Measurements from ENCODE around the gene APBB2.
"Not testable (repeated sequence)": the region's sequence is repeated elsewhere in the genome, so short reads cannot be mapped to it uniquely, and the experiment has no call there.

Gene APBB2

GRCh38 chr4:41157009-41157408 is 57.3 kb downstream of the APBB2 start:
- no peak for DNase-seq (ENCODE audit: low spot score)

DNA sequence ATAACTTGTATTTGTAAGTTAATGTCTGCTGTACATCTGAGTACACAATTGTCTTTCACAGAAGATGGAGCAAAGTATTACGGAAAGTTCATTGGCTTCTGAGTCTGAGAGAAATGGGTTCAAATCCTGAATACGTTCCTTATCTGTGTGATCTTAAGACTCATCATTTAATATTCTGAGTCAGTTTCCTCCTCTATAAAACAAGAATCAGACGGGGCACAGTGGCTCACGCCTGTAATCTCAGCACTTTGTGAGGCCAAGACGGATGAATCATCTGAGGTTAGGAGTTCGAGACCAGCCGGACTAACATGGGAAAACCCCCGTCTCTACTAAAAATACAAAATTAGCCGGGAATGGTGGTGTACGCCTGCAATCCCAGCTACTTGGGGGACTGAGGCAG is 57.8 kb downstream of the APBB2 start:
- DNase-seq (ENCODE audit: low spot score): no peak

- no peak for DNase-seq (ENCODE audit: low spot score)
These were observed 59.0 kb downstream of the APBB2 start for GRCh38 chr4:41155194-41155830.

DNA sequence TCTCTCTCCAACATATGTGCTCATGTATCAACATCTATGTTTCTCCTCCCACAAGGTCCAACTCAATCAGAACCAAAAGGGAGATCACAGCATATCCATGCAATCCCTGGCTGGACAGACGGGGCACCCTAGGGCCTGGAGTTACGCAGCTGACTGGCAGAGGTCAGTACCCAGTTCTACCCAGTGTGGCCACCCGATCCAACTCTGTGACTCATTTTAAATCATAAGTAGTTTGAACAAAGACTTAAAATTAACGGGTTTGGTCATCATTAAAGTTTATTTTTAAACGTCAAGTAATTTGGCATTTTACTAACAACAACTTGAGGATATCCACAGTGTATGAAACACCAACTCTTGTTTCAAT is 59.5 kb downstream of the APBB2 start:
- DNase-seq (ENCODE audit: low spot score): no peak

DNA sequence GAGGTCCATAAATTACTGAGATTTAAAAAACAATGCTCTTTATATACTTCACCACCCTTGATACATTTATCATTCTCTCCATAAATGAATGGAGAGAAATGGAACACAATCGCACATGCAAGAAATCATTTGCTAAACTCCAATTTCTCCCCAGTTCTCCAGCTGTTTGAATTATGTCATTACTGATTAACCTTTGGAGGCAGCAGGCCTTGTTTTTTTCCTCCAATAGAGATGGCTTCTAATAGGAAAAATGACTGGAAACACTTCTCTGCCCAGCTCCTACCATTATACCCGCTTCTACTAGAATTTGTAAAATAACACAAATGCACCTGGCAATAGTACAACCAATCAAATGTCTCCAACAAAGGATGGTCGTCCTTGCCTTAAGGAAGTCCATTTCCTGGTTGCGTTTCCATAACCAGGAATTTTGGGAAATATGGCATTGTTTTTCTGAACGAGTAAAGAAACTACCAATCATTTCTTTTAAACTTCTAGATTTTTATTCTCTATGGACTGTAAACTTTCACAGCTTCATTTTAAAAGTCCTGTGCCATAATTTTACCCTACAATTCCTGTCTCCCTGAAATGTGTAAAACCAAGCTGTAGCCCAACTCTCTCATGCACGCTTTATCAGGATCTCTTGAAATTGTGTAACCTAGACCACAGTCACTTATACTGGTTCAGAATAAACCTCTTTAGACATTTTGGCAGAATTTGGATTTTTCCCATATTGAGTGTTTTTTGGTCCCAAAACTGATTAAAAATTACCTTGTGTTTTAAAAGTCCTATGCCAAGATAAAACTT is 60.1 kb downstream of the APBB2 start:
- DNase-seq (ENCODE audit: low spot score): no peak

DNA sequence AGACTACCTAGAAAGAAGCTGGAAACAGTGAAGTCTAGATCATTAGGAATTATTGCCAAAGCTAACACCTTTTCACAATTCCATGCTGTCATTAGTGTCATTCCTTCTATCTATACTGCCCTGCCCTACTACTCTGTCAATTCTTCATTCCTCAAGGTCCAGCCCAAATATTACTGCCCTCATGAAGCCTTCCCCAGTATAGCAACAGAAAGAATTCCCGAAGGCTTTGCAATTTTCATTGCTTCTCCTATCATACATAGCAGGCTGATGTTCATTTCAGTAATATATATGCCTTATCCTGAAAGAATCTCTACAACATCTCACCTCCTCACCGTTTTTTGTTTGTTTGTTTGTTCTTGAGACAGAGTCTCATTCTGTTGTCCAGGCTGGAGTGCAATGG is 63.9 kb downstream of the APBB2 start:
- no peak for DNase-seq (ENCODE audit: low spot score)

- not testable (repeated sequence) for DNase-seq (ENCODE audit: low spot score)
These were observed 64.8 kb downstream of the APBB2 start for GRCh38 chr4:41149568-41149967.

DNA sequence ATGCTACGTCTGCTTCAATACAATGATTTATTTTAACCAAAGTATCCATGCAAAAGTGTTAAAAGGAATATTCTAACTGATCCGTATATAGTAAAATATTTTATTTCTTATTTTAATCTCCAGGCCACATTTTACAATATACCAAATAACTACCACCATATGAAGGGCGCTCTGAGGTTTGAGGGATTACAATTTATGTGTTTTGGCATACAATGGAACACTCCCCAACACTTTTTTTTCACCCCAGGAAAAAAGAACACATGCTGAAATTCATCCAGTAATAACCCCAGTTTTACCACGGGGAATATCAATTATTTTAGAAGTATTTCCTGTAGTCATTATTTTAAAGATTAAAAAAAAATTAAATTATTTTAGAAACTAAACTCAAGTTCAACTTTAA is 65.4 kb downstream of the APBB2 start:
- DNase-seq (ENCODE audit: low spot score): no peak

- no peak for DNase-seq (ENCODE audit: low spot score)
These were observed 66.0 kb downstream of the APBB2 start for GRCh38 chr4:41148292-41148691.

DNA sequence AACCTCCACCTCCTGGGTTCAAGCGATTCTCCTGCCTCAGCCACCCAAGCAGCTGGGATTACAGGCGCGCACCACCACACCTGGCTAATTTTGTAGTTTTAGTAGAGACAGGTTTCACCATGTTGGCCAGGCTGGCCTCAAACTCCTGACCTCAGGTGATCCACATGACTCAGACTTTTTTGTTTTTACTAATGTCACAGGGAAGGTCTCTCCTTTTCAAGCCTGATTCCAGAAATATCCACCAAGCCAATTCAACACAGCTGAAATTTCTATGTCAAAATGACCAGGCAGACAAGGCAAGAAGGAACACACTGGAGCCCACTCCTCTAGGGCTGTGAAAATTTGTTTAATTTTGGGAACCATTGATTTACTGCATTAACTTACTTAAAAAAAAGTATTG is 66.8 kb downstream of the APBB2 start:
- DNase-seq (ENCODE audit: low spot score): not testable (repeated sequence)

DNA sequence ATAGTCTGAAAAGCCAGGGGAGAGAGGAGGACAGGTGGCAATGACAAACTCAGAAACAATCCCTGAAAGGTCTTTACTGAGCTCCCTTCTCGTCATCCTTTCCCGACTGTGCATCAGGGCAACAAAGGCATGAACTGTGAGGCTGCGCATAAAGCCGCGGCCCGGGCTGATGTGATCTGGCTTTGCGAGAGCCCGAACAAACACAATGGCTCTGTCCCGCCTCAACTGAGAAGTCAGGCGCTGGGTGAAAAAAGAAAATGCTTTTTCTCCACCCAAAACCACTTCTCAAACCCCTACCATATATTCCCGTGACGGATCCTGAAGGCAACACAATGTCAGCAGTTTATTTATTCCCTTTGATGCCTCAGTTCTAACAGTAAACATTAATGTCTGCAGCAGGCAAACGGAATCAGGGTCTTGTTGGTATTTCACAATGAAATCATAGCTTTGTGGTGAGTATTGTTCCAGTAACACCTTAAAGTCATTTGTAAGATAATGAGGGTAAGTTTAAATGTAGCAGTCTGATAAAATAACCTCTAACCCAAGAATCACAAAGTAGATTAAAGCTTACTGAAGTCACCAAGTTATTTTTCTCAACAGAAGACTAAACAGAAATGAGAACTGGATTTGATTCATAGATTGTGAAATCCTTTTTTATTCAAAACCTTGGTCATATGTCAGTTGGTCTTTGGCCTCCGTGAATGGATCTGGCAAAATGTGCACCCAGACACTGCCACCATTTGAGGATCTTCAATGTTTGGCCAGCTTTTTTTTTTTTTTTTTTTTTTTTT is 67.4 kb downstream of the APBB2 start:
- no peak for DNase-seq (ENCODE audit: low spot score)

DNA sequence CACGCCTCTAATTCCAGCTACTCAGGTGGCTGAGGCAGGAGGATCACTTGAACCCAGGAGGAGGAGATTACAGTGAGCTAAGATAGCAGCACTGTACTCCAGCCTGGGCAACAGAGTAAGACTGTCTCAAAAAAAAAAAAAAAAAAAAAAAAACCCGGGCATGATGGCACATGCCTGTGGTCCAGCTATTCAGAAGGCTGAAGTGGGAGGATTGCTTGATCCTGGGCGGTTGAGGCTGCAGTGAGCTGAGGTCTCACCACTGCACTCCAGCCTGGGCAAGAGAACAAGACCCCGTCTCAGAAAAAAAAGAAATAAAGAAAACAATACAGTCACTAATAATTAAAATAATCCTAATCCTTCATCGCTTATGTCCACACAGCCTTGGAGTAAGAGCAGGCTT is 68.1 kb downstream of the APBB2 start:
- DNase-seq (ENCODE audit: low spot score): no peak

GRCh38 chr4:41145571-41146078 is 68.7 kb downstream of the APBB2 start:
- no peak for DNase-seq (ENCODE audit: low spot score)

- no peak for DNase-seq (ENCODE audit: low spot score)
These were observed 69.5 kb downstream of the APBB2 start for GRCh38 chr4:41144812-41145211.

- no peak for DNase-seq (ENCODE audit: low spot score)
These were observed 70.3 kb downstream of the APBB2 start for GRCh38 chr4:41144040-41144379.

- no peak for DNase-seq (ENCODE audit: low spot score)
These were observed 70.9 kb downstream of the APBB2 start for GRCh38 chr4:41143311-41144039.

- no peak for DNase-seq (ENCODE audit: low spot score)
These were observed 71.7 kb downstream of the APBB2 start for GRCh38 chr4:41142376-41143310.

DNA sequence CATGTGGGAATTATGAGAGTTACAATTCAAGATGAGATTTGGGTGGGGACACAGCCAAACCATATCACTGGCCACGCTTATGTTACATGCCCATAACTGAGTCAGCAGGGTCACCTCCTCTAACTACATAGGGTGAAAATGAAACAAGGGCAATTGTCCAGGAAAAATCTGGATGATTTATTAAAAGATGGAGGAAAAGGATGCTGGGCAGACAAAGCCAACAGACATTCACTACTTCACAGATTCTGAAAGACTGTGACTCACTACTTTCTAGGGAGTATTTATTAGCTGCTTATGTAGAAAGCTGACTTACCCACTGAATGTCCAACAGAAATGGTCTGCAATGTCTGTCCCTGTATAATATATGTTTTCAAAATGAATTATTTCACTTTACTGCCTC is 72.4 kb downstream of the APBB2 start:
- DNase-seq (ENCODE audit: low spot score): no peak

DNA sequence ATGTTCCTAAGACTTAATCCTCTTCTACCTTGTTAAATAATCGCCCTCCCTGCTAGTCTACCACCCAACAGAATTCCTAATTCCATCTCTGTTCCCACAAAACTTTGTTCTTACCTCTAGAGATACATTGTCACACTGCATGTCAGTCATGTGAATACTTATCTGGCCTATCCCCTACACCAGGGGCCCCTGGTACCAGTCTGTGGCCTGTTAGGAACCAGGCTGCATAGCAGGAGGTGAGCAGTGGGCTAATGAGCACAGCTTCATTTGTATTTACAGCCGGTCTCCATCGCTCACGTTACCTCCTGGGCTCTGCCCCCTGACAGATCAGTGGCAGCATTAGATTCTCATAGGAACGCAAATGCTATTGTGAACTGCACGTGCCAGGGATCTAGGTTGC is 73.9 kb downstream of the APBB2 start:
- DNase-seq (ENCODE audit: low spot score): no peak

GRCh38 chr4:41137879-41138278 is 76.5 kb downstream of the APBB2 start:
- DNase-seq (ENCODE audit: low spot score): no peak

DNA sequence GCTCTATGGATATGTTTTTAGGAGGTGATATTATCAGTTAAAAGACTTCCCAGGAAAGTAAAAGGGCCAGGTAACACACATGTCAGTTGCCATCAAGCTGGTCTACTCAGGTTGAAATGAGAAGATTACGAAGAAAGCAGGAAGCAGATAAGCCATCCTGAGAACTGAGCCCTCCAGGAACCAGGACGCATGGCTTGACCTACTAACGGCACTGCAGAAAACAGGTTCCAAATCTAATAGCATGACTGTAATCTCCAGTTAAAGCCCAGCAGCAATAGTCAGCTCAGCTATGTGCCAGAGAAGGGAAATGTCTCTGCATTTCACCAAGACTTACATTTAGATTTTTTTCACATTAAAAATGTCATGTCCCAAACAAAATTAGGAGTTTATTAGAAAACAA is 77.9 kb downstream of the APBB2 start:
- no peak for DNase-seq (ENCODE audit: low spot score)

Measured in CD4-positive, alpha-beta T cell treated with Interleukin-15 for 4 hours (primary cell).